K562 (cell line): ENCODE measurements around the gene MRPS6. TPM values are rescaled to one million over a fixed set of nuclear protein-coding genes. Genes with fewer than 3 reads are reported as not detected.

Experiments
- ATAC-seq: fragments of 200-7000 bp; cut with Tn5 transposase; 3 replicates; pipeline ENCODE4 v1.9.1; 2020; ENCODE audit warnings: moderate library complexity
- BruUV-seq: library from RNA; stranded (reverse); fragments of 400-500 nt; replicated peaks from 2 replicates; lab custom pipeline; 2021; lab: Mats Ljungman, UMichigan
- CTCF ChIA-PET: fragments of 300-600 bp; formaldehyde crosslinking; extraction: SDS; loops from one replicate; lab custom pipeline; 2021; ENCODE audit warnings: low intra/inter-chr PET ratio; lab: Yijun Ruan, JAX
- POLR2A ChIA-PET: fragments of 300-600, 350-650 bp; sonication (Branson Sonifier 250); formaldehyde crosslinking; extraction: SDS; loops from one replicate; lab custom pipeline; 2021; ENCODE audit warnings: antibody characterized with exemption, inconsistent platforms; lab: Yijun Ruan, JAX
- DNase-seq, 4 experiments: peaks; one replicate each; pipeline versions ENCODE4 v3.0.0 to v3.0.0-alpha.2; 2011 to 2018; ENCODE audit warnings: low spot score in 3 of 4, mixed read lengths in 3 of 4; ENCODE audit errors: extremely low read depth in 1 of 4
- FAIRE-seq: peaks from 2 replicates; lab custom pipeline; 2011; peaks lifted over from hg19 to GRCh38; lab: Jason Lieb, UNC
- H2AFZ ChIP-seq: 2 replicates; pipeline ENCODE4 v1.6.0; 2011; ENCODE audit warnings: low read depth, low read length, control low read depth, inconsistent platforms
- H3K27ac ChIP-seq: fragments of 200-600 bp; 3 replicates; pipeline ENCODE4 v1.8.0; 2011; ENCODE audit warnings: low read depth, mild to moderate bottlenecking, control low read depth, inconsistent platforms, low read length, moderate library complexity, mixed read lengths; ENCODE audit errors: extremely low read depth
- H3K27me3 ChIP-seq, 2 experiments: fragments of 300-600 bp in 1 of 2; 2 replicates in 1 of 2; 3 replicates in 1 of 2; pipeline versions ENCODE4 v1.6.0 to v1.8.0; 2011; ENCODE audit warnings: inconsistent platforms in 2 of 2, low read length in 2 of 2, mild to moderate bottlenecking in 1 of 2, mixed read lengths in 1 of 2, moderate library complexity in 1 of 2; ENCODE audit not compliant: control insufficient read depth in 2 of 2, insufficient read depth in 2 of 2
- H3K36me3 ChIP-seq: fragments of 300-600 bp; 3 replicates; pipeline ENCODE4 v1.8.0; 2011; ENCODE audit warnings: mild to moderate bottlenecking, low read length, inconsistent platforms; ENCODE audit not compliant: control insufficient read depth, insufficient read depth
- H3K4me1 ChIP-seq, 2 experiments: fragments of 200-600 bp in 1 of 2; replicated peaks in 1 of 2; 2 replicates in 1 of 2; 3 replicates in 1 of 2; pipeline versions ENCODE4 v1.5.1 to v1.8.0; 2011; ENCODE audit warnings: inconsistent platforms in 2 of 2, low read length in 2 of 2, mild to moderate bottlenecking in 1 of 2, mixed read lengths in 1 of 2, moderate library complexity in 1 of 2; ENCODE audit not compliant: control insufficient read depth in 2 of 2, insufficient read depth in 2 of 2
- H3K4me2 ChIP-seq: 2 replicates; pipeline ENCODE4 v1.6.1; 2011; ENCODE audit warnings: low read length, control low read depth, inconsistent platforms, mixed read lengths; ENCODE audit not compliant: insufficient read depth
- H3K4me3 ChIP-seq: fragments of 200-600 bp; sonication (generic), shearing (Covaris generic); 2 replicates; pipeline ENCODE4 v1.5.1; 2016; ENCODE audit warnings: control low read depth, inconsistent platforms
- H3K79me2 ChIP-seq: fragments of 200-600 bp; 3 replicates; pipeline ENCODE4 v1.8.0; 2011; ENCODE audit warnings: low read length, inconsistent platforms; ENCODE audit not compliant: control insufficient read depth, insufficient read depth
- H3K9ac ChIP-seq, 2 experiments: 2 replicates each; pipeline versions ENCODE4 v1.6.0 to v1.6.1; 2011; ENCODE audit warnings: low read depth in 2 of 2, low read length in 2 of 2, control low read depth in 1 of 2, inconsistent platforms in 1 of 2, mild to moderate bottlenecking in 1 of 2, mixed read lengths in 1 of 2; ENCODE audit not compliant: insufficient read depth in 1 of 2
- H3K9me1 ChIP-seq: one replicate; pipeline ENCODE4 v1.6.0; 2011; ENCODE audit warnings: inconsistent platforms, mild to moderate bottlenecking, low read length, moderate library complexity; ENCODE audit not compliant: control insufficient read depth, insufficient read depth
- H3K9me3 ChIP-seq: replicated peaks from 2 replicates; pipeline ENCODE4 v1.5.1; 2011; ENCODE audit warnings: low read depth, low read length, inconsistent platforms; ENCODE audit not compliant: control insufficient read depth, insufficient read depth
- H4K20me1 ChIP-seq: replicated peaks from 2 replicates; pipeline ENCODE4 v1.6.1; 2011; ENCODE audit warnings: low read length, inconsistent platforms, mixed read lengths; ENCODE audit not compliant: control insufficient read depth, insufficient read depth
- WGBS: fragments of 100-300 bp; shearing (Covaris generic); methylation state at CpG from one replicate; pipeline ENCODE4 v1.1.6; 2016; ENCODE audit warnings: low coverage, mixed read lengths; ENCODE audit not compliant: insufficient coverage; ENCODE audit errors: missing lambda C conversion rate; 5-methylcytosine and 5-hydroxymethylcytosine counted together
- in situ Hi-C: fragments of 300-500 bp; cut with MboI; formaldehyde crosslinking; loops from 4 replicates; pipeline ENCODE4 v1.15.0; 2018; ENCODE audit warnings: inconsistent platforms, mixed read lengths
- intact Hi-C: fragments of 100-400 bp; cut with micrococcal nuclease; formaldehyde crosslinking; loops from 2 replicates; pipeline ENCODE4 v1.14.2; 2022
- polyA plus RNA-seq, 8 experiments: library from polyadenylated mRNA; depleted of rRNA in 4 of 8; stranded (reverse) in 5 of 8; unstranded in 3 of 8; fragments of >200 nt; fragmentation: Nextera tagmentation in 2 of 8; fragmentation: Illumina TruSeq in 1 of 8; extraction: Ambion mirVana in 2 of 8; extraction: Trizol in 1 of 8; gene quantifications; 2 replicates each; pipeline versions ENCODE4 v1.2.1 to v1.2.3, GENCODE V29; 2011 to 2014; ENCODE audit warnings: inconsistent platforms in 1 of 8, missing spikeins in 1 of 8
- total RNA-seq, 7 experiments: library from RNA; depleted of rRNA in 6 of 7; stranded (reverse); fragments of >200 nt in 6 of 7; fragmentation: Illumina TruSeq in 2 of 7; extraction: Trizol in 2 of 7; gene quantifications; 2 replicates each; pipeline versions ENCODE4 v1.2.1 to v1.2.3, GENCODE V29; 2011 to 2021; ENCODE audit warnings: low replicate concordance in 1 of 7
- TF ChIP-seq, protein P1 (sequence below), 2 experiments: IDR thresholded peaks; 2 replicates each; pipeline ENCODE4 v1.6.1; 2012; ENCODE audit warnings: improper control_type of control experiment in 2 of 2, low read depth in 2 of 2, low read length in 2 of 2, borderline replicate concordance in 1 of 2

Gene MRPS6
- total and polyA plus RNA-seq, 9 of the 15 experiments (the other 6 are each of a cell fraction or from before 2014, with no cell fraction given) = 26.1 to 72.0 (median 39.3) TPM

DNA sequence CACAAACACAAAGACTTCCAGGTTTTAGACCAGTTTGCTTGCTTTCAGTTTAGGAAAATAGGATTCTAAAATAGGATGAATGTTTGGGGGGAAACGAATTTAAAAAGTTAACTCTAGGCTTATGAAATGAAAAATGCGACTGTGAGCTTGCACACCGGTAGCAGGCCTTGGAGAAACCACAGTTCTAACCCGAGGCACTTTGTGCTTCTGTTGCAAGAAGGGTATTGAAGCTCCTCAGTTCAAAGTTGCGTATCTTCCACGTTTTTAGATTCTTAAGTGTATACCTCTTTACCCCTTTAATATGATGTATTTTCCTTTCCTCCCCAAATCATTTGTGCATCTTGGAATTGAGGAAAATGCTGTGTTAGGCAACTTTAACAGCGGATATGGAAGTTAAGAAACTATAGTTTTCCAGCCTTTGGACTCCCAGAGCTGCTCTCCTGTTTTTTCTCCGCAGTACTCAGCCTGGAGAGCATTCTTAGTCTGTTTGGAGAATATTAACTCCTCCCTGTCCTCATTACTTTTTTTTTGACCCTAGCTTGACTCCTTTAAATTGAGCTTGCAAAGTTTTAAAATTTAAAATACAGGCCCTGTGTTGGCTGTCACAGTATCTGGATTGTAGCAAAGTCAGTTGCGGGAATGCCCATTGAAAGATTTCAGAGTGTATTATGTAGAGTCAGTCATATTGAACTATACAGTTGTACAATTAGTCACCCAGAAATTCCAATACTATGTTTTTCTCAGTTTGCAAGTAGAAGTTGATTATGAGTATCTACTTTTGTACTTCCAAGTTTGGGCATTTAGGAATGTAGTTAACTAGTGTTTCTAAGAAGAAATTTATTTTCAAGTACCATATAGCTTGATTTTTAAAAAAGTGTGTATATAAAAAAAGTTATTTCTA is 2.6 kb downstream of the MRPS6 start:
- no TSS peak for BruUV-seq
- Histone ChIP-seq H3K27ac (no peak overlapping the region), H4K20me1 (peaks cover 8% of the 10 kb centered on the region; the same call in 1 of the 2 replicates), H3K9me3 (no peaks in the 10 kb centered on the region), H3K9ac (peak overlapping the region in 1 of 2 experiments; percentile 16; a peak in 1 of 4 replicates), H3K79me2 (peaks cover 69% of the 10 kb centered on the region), H3K36me3 (peaks cover 52% of the 10 kb centered on the region), H3K9me1 (no peaks in the 10 kb centered on the region), H3K4me3 (no peak overlapping the region), H3K4me2 (0 out of 2 replicates have a peak overlapping the region, but pooled peaks have one; percentile 4), H2AFZ (no peak overlapping the region), H3K27me3 (no peaks in the 10 kb centered on the region), H3K4me1 (peaks cover 9 to 40% of the 10 kb centered on the region in 2 experiments; a peak in 4 of 5 replicates)
- 72% methylated on average over 9 of the region's 9 CpGs for WGBS
- intact Hi-C loops = loop anchor here (10.0 kb wide), 1 partner anchor 129 kb away; no protein-coding TSS in a partner anchor
- TF ChIP-seq, protein P1, sequence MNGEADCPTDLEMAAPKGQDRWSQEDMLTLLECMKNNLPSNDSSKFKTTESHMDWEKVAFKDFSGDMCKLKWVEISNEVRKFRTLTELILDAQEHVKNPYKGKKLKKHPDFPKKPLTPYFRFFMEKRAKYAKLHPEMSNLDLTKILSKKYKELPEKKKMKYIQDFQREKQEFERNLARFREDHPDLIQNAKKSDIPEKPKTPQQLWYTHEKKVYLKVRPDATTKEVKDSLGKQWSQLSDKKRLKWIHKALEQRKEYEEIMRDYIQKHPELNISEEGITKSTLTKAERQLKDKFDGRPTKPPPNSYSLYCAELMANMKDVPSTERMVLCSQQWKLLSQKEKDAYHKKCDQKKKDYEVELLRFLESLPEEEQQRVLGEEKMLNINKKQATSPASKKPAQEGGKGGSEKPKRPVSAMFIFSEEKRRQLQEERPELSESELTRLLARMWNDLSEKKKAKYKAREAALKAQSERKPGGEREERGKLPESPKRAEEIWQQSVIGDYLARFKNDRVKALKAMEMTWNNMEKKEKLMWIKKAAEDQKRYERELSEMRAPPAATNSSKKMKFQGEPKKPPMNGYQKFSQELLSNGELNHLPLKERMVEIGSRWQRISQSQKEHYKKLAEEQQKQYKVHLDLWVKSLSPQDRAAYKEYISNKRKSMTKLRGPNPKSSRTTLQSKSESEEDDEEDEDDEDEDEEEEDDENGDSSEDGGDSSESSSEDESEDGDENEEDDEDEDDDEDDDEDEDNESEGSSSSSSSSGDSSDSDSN (IDR thresholded peaks at IDR 0.05; ENCODE audit: borderline replicate concordance in 1 of 2, low read depth in 2 of 2, low read length in 2 of 2) = no peak
- peak in 1 of 4 experiments; percentile 22 for DNase-seq
- ATAC-seq = no peak
- ChIA-PET CTCF (interaction anchor here (0.7 kb wide), 1 partner anchor 55 kb away, joined by 3 read pairs; no protein-coding TSS in a partner anchor), POLR2A (interaction anchor here (0.6 to 5.3 kb wide), 5 partner anchors 10 to 376 kb away, joined by 3 to 33 read pairs (median 3); no protein-coding TSS in a partner anchor)
- FAIRE-seq = no peak
- in situ Hi-C loops = no loop called here
